Psoas muscle (tissue), 8 donors: Measurements from ENCODE around the gene MYBPHL. TPM values are rescaled to one million over a fixed set of nuclear protein-coding genes. Genes with fewer than 3 reads are reported as not detected.

Experiments
- ATAC-seq, 4 donors: fragments of 200-7000 bp; cut with Tn5 transposase; one replicate each; pipeline ENCODE4 v1.9.1; 2020; ENCODE audit warnings: moderate library complexity in 3 of 4, mild to moderate bottlenecking in 2 of 4
- DNase-seq, 2 donors: peaks; one replicate each; pipeline ENCODE4 v3.0.0-alpha.2; 2020
- H3K27ac ChIP-seq: fragments of 200-600 bp; one replicate; pipeline ENCODE4 v1.8.0; 2022
- H3K27me3 ChIP-seq, 3 donors: fragments of 200-600 bp in 1 of 3; one replicate each; pipeline versions ENCODE4 v1.6.1 to v1.8.0; 2013 to 2022; ENCODE audit warnings: low read length in 2 of 3, mild to moderate bottlenecking in 2 of 3, moderate library complexity in 1 of 3; ENCODE audit not compliant: insufficient read depth in 3 of 3
- H3K36me3 ChIP-seq, 2 donors: fragments of 200-600 bp in 1 of 2; one replicate each; pipeline versions ENCODE4 v1.6.1 to v1.8.0; 2013 to 2022; ENCODE audit warnings: low read depth in 1 of 2, mild to moderate bottlenecking in 1 of 2, moderate library complexity in 1 of 2; ENCODE audit not compliant: insufficient read depth in 1 of 2
- H3K4me1 ChIP-seq: fragments of 200-600 bp; one replicate; pipeline ENCODE4 v1.8.0; 2022
- H3K4me3 ChIP-seq: fragments of 200-600 bp; one replicate; pipeline ENCODE4 v1.8.0; 2022; ENCODE audit warnings: mild to moderate bottlenecking
- H3K9me3 ChIP-seq: fragments of 200-600 bp; one replicate; pipeline ENCODE4 v1.8.0; 2022
- CTCF ChIP-seq: fragments of 200-600 bp; IDR thresholded peaks from one replicate; pipeline ENCODE4 v1.8.0; 2022; ENCODE audit warnings: antibody characterized with exemption
- WGBS, 3 donors: extraction: QIAGEN DNeasy Blood & Tissue Kit; methylation state at CpG; one replicate each; pipeline versions ENCODE4 v1.1.6 to v1.1.7; 2013; 5-methylcytosine and 5-hydroxymethylcytosine counted together
- intact Hi-C, 2 donors: fragments of 100-400 bp; cut with DNase I; formaldehyde crosslinking; loops; one replicate each; pipeline versions ENCODE4 v1.11.0 to v1.14.2; 2022
- polyA plus RNA-seq, 3 donors: library from polyadenylated mRNA; stranded (reverse); fragments of 200-250 nt; gene quantifications; one replicate each; pipeline ENCODE4 v1.2.3, GENCODE V29; 2013
- total RNA-seq, 4 donors: library from RNA; stranded (reverse); fragmentation: NEBNext Ultra II Directional in 2 of 4; extraction: Animal tissue kit (Norgen Biotek cat#: 25700) in 2 of 4; gene quantifications; one replicate each; pipeline versions ENCODE4 v1.2.1 to v1.2.4, GENCODE V29; 2021 to 2023
- donor health status: healthy with polysubstance abuse.
- donor health status: DM: no; HTN: no; CAD: no; lungs with moderate emphysema.
- donor health status: Bipolar disorder and iron deficiency.
- donor health status: healthy.
- donor health status: DM: yes; HTN: yes; CAD: no.
- donor health status: DM: no; HTN: no; CAD: no.
- donor health status: DM: no; HTN: no; CAD: no.
- donor health status: DM: yes; HTN: yes; CAD: no.

The MYBPHL gene
- total and polyA plus RNA-seq, 7 donors, result 0.17 to 2.2 (median 0.57) TPM; not detected in 1

DNA sequence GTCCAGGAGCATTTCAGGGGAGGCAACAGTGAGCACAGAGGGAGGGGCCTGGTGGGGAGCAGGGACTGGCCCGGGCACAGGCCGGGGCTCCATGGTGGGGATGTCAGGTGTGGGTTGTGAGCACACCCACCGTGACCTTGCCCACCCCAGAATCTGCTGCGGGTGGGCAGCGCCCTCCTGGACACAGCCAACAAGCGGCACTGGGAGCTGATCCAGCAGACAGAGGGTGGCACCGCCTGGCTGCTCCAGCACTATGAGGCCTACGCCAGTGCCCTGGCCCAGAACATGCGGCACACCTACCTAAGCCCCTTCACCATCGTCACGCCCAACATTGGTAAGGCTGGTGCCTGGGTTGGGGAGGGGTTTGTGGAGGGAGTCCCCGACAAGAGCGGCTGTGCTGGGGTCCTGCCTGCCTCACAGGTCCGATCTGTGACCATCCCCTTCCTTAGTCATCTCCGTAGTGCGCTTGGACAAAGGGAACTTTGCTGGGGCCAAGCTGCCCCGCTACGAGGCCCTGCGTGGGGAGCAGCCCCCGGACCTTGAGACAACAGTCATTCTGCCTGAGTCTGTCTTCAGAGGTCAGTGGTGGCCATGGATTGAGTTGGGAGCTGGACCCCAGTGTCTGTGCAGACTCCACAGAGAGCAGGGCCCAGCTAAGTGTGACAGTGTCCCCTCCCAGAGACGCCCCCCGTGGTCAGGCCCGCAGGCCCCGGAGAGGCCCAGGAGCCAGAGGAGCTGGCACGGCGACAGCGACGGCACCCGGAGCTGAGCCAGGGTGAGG lies 38.2 kb downstream of the MYBPHL start:
- peak; percentile 6 to 46 for DNase-seq
- intact Hi-C loops, result no loop called here

DNA sequence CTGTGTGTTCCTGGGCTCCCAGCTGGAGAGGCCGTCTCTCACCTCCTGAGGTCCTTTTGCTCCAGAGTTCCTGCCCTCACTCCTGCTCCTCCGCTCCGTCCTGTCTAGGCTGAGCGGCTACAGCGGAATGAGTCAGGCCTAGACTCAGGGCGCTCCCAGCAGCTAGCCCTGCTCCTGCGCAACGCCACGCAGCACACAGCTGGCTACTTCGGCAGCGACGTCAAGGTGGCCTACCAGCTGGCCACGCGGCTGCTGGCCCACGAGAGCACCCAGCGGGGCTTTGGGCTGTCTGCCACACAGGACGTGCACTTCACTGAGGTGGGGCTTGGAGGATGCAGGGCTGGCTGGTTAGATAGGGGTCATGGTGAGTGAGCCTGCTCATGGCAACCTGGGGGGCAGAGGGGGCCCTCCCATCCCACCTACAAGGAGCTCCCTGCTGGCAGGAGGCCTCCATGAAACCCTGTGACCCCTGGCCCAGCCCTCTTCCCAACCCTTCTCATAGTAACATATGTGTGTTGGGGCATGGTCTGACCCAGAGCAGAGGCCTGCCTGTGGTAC lies 39.0 kb downstream of the MYBPHL start:
- DNase-seq (peak in 1 of 2 donors; percentile 35), ATAC-seq (no peak)
- Histone ChIP-seq H3K9me3 (no peaks in the 10 kb centered on the region), H3K4me3 (no peak overlapping the region), H3K4me1 (no peaks in the 10 kb centered on the region), H3K36me3 (peaks cover 0 to 23% of the 10 kb centered on the region in 2 donors), H3K27me3 (no peaks in the 10 kb centered on the region), H3K27ac (no peak overlapping the region)
- no peak for TF ChIP-seq CTCF
- 82 to 87% (median 86%) methylated on average over 17 of the region's 17 CpGs for WGBS, 3 donors
- intact Hi-C loops, result no loop called here

More for the DNA sequence above, 38.2 kb downstream of the MYBPHL start:
- Histone ChIP-seq H3K9me3 (no peaks in the 10 kb centered on the region), H3K4me1 (no peaks in the 10 kb centered on the region), H3K36me3 (peaks cover 0 to 27% of the 10 kb centered on the region in 2 donors), H3K4me3 (no peak overlapping the region), H3K27me3 (no peaks in the 10 kb centered on the region), H3K27ac (no peak overlapping the region)
- no peak for ATAC-seq
- TF ChIP-seq CTCF, result no peak
- 85 to 88% (median 85%) methylated on average over 29 of the region's 29 CpGs for WGBS, 3 donors

GRCh38 chr1:109266965-109267364 lies 39.8 kb downstream of the MYBPHL start:
- H3K9me3 ChIP-seq, result no peaks in the 10 kb centered on the region
- no peak overlapping the region for H3K27ac ChIP-seq
- WGBS, 3 donors, result 82 to 88% (median 84%) methylated on average over 11 of the region's 11 CpGs
- no peaks in the 10 kb centered on the region for H3K27me3 ChIP-seq
- TF ChIP-seq CTCF, result no peak
- DNase-seq (peak in 1 of 2 donors; percentile 34), ATAC-seq (no peak)
- intact Hi-C loops, result no loop called here
- H3K4me3 ChIP-seq, result no peak overlapping the region
- H3K4me1 ChIP-seq, result no peaks in the 10 kb centered on the region
- peaks cover 0 to 24% of the 10 kb centered on the region in 2 donors for H3K36me3 ChIP-seq

- intact Hi-C loops, result no loop called here
- DNase-seq (peak; percentile 11 to 41), ATAC-seq (no peak)
- Histone ChIP-seq H3K27ac (no peak overlapping the region), H3K4me1 (no peaks in the 10 kb centered on the region), H3K36me3 (peaks cover 0 to 28% of the 10 kb centered on the region in 2 donors), H3K27me3 (no peaks in the 10 kb centered on the region), H3K4me3 (no peak overlapping the region), H3K9me3 (no peaks in the 10 kb centered on the region)
- WGBS, 3 donors, result 91 to 94% (median 94%) methylated on average over 13 of the region's 13 CpGs
- no peak for TF ChIP-seq CTCF
Observed at GRCh38 chr1:109265741-109266330, 41.0 kb downstream of the MYBPHL start.
